Measurements from ENCODE around the gene KNOP1. TPM values are rescaled to one million over a fixed set of nuclear protein-coding genes. Genes with fewer than 3 reads are reported as not detected.
"Not testable (repeated sequence)": the region's sequence is repeated elsewhere in the genome, so short reads cannot be mapped to it uniquely, and the experiment has no call there.

Gene KNOP1
- total and polyA plus RNA-seq, 4 donors = 6.5 to 12.9 (median 9.6) TPM

DNA sequence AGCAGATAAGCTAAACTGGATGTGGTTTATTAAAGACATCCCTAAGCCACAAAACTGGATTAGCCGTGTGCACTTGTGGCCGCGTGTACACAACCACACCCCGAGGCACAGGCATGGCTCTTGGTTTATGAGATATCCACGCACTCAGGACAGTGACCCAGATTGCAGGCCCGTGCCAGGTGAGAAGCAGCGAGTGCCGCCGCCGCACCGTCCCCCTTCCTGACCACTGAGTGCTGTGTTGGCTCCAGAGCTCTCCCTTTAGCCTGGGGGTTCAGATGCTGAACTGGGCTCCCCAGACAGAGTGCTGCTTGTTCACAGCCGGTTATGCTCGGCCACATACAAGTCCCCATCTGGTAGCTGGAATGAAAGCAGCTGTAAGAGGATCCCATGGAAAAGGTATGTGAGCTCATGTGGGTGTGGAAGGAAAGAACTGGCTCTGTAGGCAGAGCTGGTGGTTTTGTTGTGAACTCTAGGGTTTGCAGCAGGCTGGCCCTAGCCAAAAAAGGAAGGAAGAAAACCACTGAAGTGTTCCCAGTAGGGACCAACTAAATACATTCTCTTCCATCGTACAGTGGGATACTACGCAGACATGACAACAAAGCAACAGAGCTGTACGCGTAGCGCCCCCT lies 29.5 kb downstream of the KNOP1 start:
- Histone ChIP-seq H3K4me1 (ENCODE audit: control insufficient read depth in 1 of 2, insufficient read depth in 2 of 2, low read length in 2 of 2) (no peaks in the 10 kb centered on the region), H3K9me3 (ENCODE audit: control insufficient read depth, low read length) (no peaks in the 10 kb centered on the region), H3K4me3 (ENCODE audit: low read length in 2 of 2) (no peak overlapping the region), H3K36me3 (ENCODE audit: control insufficient read depth in 1 of 2, insufficient read depth in 2 of 2, low read length in 1 of 2) (peaks cover 6 to 7% of the 10 kb centered on the region in 2 donors), H3K27me3 (ENCODE audit: control insufficient read depth in 1 of 2, insufficient read depth in 2 of 2, low read length in 1 of 2) (no peaks in the 10 kb centered on the region), H3K27ac (ENCODE audit: low read depth in 1 of 2, low read length in 2 of 2) (no peak overlapping the region)
- no peak for DNase-seq
- no peak for ATAC-seq (ENCODE audit: low FRiP score)
- 93 to 95% methylated on average over 18 of the region's 18 CpGs for WGBS, 2 donors
- intact Hi-C loops (cut with DNase I) = no loop called here

DNA sequence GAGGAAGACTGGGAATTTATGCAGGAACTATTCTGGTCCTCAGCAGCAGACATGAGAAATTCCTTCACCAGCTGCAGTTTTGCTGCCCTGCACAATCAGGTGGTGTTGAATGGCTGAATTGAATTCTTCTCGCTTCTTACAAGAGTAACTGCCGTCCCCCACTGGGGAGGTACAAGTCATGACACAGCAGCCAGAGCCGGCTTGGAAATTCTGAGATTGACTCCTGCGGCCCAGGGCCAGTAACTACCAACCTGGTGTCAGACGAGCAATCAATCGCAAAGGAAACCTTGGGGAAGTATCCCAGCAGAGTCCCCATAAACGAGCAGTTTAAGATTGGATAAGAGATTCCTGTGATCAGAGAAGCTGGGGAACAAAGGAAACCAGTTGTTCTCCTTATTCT lies 30.7 kb downstream of the KNOP1 start:
- Histone ChIP-seq H3K4me3 (ENCODE audit: low read length in 2 of 2) (no peak overlapping the region), H3K27ac (ENCODE audit: low read depth in 1 of 2, low read length in 2 of 2) (no peak overlapping the region), H3K4me1 (ENCODE audit: control insufficient read depth in 1 of 2, insufficient read depth in 2 of 2, low read length in 2 of 2) (no peaks in the 10 kb centered on the region), H3K36me3 (ENCODE audit: control insufficient read depth in 1 of 2, insufficient read depth in 2 of 2, low read length in 1 of 2) (peaks cover 5 to 9% of the 10 kb centered on the region in 2 donors), H3K9me3 (ENCODE audit: control insufficient read depth, low read length) (no peaks in the 10 kb centered on the region), H3K27me3 (ENCODE audit: control insufficient read depth in 1 of 2, insufficient read depth in 2 of 2, low read length in 1 of 2) (no peaks in the 10 kb centered on the region)
- intact Hi-C loops (cut with DNase I) = no loop called here
- DNase-seq = no peak
- ATAC-seq (ENCODE audit: low FRiP score) = no peak
- 76 to 82% methylated on average over 7 of the region's 7 CpGs for WGBS, 2 donors

DNA sequence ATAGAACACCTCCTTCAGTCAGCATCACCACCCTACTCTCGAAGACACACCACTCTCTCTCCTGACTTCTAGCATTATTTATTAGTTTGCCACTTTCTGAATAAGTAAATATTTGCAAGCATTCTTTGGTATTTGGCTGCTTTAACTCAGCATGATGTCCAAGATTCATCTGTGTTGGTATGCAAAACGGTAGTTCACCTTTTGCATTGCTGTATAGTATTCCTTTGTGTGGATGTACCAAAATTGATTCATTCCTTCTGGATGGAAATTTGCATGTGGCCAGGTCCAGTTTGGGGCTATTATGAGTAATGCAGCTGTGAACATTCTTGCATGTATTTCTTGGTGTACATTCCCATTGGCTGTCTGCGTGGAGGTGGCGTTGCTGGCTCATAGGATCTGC lies 32.9 kb downstream of the KNOP1 start:
- intact Hi-C loops (cut with DNase I) = no loop called here
- Histone ChIP-seq H3K4me3 (ENCODE audit: low read length in 2 of 2) (no peak overlapping the region), H3K27ac (ENCODE audit: low read depth in 1 of 2, low read length in 2 of 2) (no peak overlapping the region), H3K9me3 (ENCODE audit: control insufficient read depth, low read length) (no peaks in the 10 kb centered on the region), H3K27me3 (ENCODE audit: control insufficient read depth in 1 of 2, insufficient read depth in 2 of 2, low read length in 1 of 2) (no peaks in the 10 kb centered on the region), H3K36me3 (ENCODE audit: control insufficient read depth in 1 of 2, insufficient read depth in 2 of 2, low read length in 1 of 2) (peaks cover 4 to 9% of the 10 kb centered on the region in 2 donors), H3K4me1 (ENCODE audit: control insufficient read depth in 1 of 2, insufficient read depth in 2 of 2, low read length in 2 of 2) (no peaks in the 10 kb centered on the region)
- ATAC-seq (ENCODE audit: low FRiP score) (no peak), DNase-seq (no peak)
- WGBS, 2 donors = 95 to 98% methylated on average over 4 of the region's 4 CpGs

GRCh38 chr16:19683453-19684236 lies 34.4 kb downstream of the KNOP1 start:
- ATAC-seq (ENCODE audit: low FRiP score) = no peak
- Histone ChIP-seq H3K4me1 (ENCODE audit: control insufficient read depth in 1 of 2, insufficient read depth in 2 of 2, low read length in 2 of 2) (no peaks in the 10 kb centered on the region), H3K27ac (ENCODE audit: low read depth in 1 of 2, low read length in 2 of 2) (no peak overlapping the region), H3K4me3 (ENCODE audit: low read length in 2 of 2) (no peak overlapping the region), H3K36me3 (ENCODE audit: control insufficient read depth in 1 of 2, insufficient read depth in 2 of 2, low read length in 1 of 2) (peaks cover 4 to 9% of the 10 kb centered on the region in 2 donors), H3K27me3 (ENCODE audit: control insufficient read depth in 1 of 2, insufficient read depth in 2 of 2, low read length in 1 of 2) (no peaks in the 10 kb centered on the region), H3K9me3 (ENCODE audit: control insufficient read depth, low read length) (no peaks in the 10 kb centered on the region)
- intact Hi-C loops (cut with DNase I) = no loop called here
- WGBS, 2 donors = 94 to 96% methylated on average over 6 of the region's 6 CpGs
- DNase-seq = no peak

DNA sequence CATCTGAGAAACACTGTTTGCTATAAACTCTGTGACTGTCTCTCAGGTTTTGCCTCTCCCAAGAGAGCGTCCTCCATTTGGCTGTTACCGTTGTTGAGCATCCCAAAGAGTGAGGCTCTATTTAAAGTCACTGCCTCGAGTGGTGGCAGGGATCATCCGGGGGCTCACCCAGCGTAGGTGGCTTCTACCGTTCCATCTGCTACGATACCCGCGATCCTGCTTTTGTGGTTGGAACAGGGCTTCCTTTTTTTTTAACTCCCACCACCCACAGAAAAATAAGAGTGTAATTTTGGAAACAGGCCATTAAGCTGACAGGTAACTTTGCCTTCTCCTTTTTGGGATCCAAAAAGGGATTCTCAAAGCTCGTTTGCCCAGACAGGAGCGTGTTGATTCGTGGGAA lies 36.4 kb downstream of the KNOP1 start:
- intact Hi-C loops (cut with DNase I) = no loop called here
- peaks cover 4 to 9% of the 10 kb centered on the region in 2 donors for H3K36me3 ChIP-seq (ENCODE audit: control insufficient read depth in 1 of 2, insufficient read depth in 2 of 2, low read length in 1 of 2)
- no peaks in the 10 kb centered on the region for H3K9me3 ChIP-seq (ENCODE audit: control insufficient read depth, low read length)
- H3K27me3 ChIP-seq (ENCODE audit: control insufficient read depth in 1 of 2, insufficient read depth in 2 of 2, low read length in 1 of 2) = no peaks in the 10 kb centered on the region
- no peak overlapping the region for H3K27ac ChIP-seq (ENCODE audit: low read depth in 1 of 2, low read length in 2 of 2)
- no peaks in the 10 kb centered on the region for H3K4me1 ChIP-seq (ENCODE audit: control insufficient read depth in 1 of 2, insufficient read depth in 2 of 2, low read length in 2 of 2)
- H3K4me3 ChIP-seq (ENCODE audit: low read length in 2 of 2) = no peak overlapping the region
- 91% methylated on average over 12 of the region's 12 CpGs for WGBS, 2 donors
- ATAC-seq (ENCODE audit: low FRiP score) (no peak), DNase-seq (no peak)

GRCh38 chr16:19680881-19681340 lies 37.1 kb downstream of the KNOP1 start:
- intact Hi-C loops (cut with DNase I) = no loop called here
- no peak for ATAC-seq (ENCODE audit: low FRiP score)

DNA sequence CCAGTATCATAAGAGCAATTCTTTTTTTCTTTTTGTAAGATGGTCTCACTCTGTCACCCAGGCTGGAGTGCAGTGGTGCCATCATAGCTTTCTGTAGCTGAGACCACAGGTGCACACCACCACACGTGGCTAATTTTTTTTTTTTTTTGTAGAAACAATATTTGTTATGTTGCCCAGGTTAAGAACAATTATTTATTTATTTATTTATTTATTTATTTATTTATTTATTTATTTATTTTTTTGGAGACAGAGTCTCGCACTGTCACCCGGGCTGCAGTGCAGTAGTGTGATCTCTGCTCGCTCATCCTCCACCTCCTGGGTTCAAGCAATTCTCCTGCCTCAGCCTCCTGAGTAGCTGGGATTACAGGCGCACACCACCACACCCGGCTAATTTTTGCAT lies 38.7 kb downstream of the KNOP1 start:
- H3K9me3 ChIP-seq (ENCODE audit: control insufficient read depth, low read length); H3K4me3 ChIP-seq (ENCODE audit: low read length in 2 of 2); H3K27ac ChIP-seq (ENCODE audit: low read depth in 1 of 2, low read length in 2 of 2); H3K4me1 ChIP-seq (ENCODE audit: control insufficient read depth in 1 of 2, insufficient read depth in 2 of 2, low read length in 2 of 2); intact Hi-C loops (cut with DNase I); DNase-seq; H3K27me3 ChIP-seq (ENCODE audit: control insufficient read depth in 1 of 2, insufficient read depth in 2 of 2, low read length in 1 of 2); ATAC-seq (ENCODE audit: low FRiP score); H3K36me3 ChIP-seq (ENCODE audit: control insufficient read depth in 1 of 2, insufficient read depth in 2 of 2, low read length in 1 of 2): not testable (repeated sequence)
- WGBS, 2 donors = 90 to 92% methylated on average over 6 of the region's 6 CpGs

More at GRCh38 chr16:19680881-19681340, 37.1 kb downstream of the KNOP1 start:
- no peaks in the 10 kb centered on the region for H3K4me1 ChIP-seq (ENCODE audit: control insufficient read depth in 1 of 2, insufficient read depth in 2 of 2, low read length in 2 of 2)
- no peak for DNase-seq
- H3K27me3 ChIP-seq (ENCODE audit: control insufficient read depth in 1 of 2, insufficient read depth in 2 of 2, low read length in 1 of 2) = no peaks in the 10 kb centered on the region
- H3K27ac ChIP-seq (ENCODE audit: low read depth in 1 of 2, low read length in 2 of 2) = no peak overlapping the region
- H3K36me3 ChIP-seq (ENCODE audit: control insufficient read depth in 1 of 2, insufficient read depth in 2 of 2, low read length in 1 of 2) = peaks cover 4 to 9% of the 10 kb centered on the region in 2 donors
- no peaks in the 10 kb centered on the region for H3K9me3 ChIP-seq (ENCODE audit: control insufficient read depth, low read length)
- WGBS, 2 donors = 57 to 60% methylated on average over 6 of the region's 6 CpGs
- H3K4me3 ChIP-seq (ENCODE audit: low read length in 2 of 2) = no peak overlapping the region

GRCh38 chr16:19678804-19679203 lies 39.2 kb downstream of the KNOP1 start:
- H3K27ac ChIP-seq (ENCODE audit: low read depth in 1 of 2, low read length in 2 of 2) = no peak overlapping the region
- peaks cover 0 to 6% of the 10 kb centered on the region in 2 donors for H3K36me3 ChIP-seq (ENCODE audit: control insufficient read depth in 1 of 2, insufficient read depth in 2 of 2, low read length in 1 of 2)
- no peak for DNase-seq
- no peaks in the 10 kb centered on the region for H3K9me3 ChIP-seq (ENCODE audit: control insufficient read depth, low read length)
- H3K4me1 ChIP-seq (ENCODE audit: control insufficient read depth in 1 of 2, insufficient read depth in 2 of 2, low read length in 2 of 2) = no peaks in the 10 kb centered on the region
- 84 to 85% methylated on average over 7 of the region's 7 CpGs for WGBS, 2 donors
- no peaks in the 10 kb centered on the region for H3K27me3 ChIP-seq (ENCODE audit: control insufficient read depth in 1 of 2, insufficient read depth in 2 of 2, low read length in 1 of 2)
- ATAC-seq (ENCODE audit: low FRiP score) = no peak
- intact Hi-C loops (cut with DNase I) = no loop called here
- H3K4me3 ChIP-seq (ENCODE audit: low read length in 2 of 2) = no peak overlapping the region

DNA sequence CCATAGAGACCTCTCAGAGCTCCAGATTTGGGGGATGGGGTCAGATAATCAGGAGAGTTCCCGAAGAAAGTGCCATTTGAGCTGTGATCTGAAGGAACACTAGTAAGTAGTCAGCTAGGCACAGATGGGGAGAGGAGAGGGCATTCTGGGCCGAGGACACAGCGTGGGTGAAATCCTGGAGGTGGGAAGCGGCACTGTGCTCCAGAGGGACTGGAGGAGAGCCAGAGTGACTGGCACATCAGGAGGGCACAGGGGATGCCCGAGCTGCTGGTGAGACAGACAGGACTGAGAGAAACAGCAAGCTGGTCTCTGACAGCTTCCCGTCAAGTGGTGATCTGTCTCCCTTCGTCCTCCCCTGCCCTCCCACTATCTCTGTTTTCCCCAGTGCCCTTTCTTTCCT lies 40.6 kb downstream of the KNOP1 start:
- no peaks in the 10 kb centered on the region for H3K4me1 ChIP-seq (ENCODE audit: control insufficient read depth in 1 of 2, insufficient read depth in 2 of 2, low read length in 2 of 2)
- no peaks in the 10 kb centered on the region for H3K27me3 ChIP-seq (ENCODE audit: control insufficient read depth in 1 of 2, insufficient read depth in 2 of 2, low read length in 1 of 2)
- ATAC-seq (ENCODE audit: low FRiP score) (no peak), DNase-seq (no peak)
- no peak overlapping the region for H3K4me3 ChIP-seq (ENCODE audit: low read length in 2 of 2)
- intact Hi-C loops (cut with DNase I) = no loop called here
- WGBS, 2 donors = 77 to 88% methylated on average over 7 of the region's 7 CpGs
- H3K9me3 ChIP-seq (ENCODE audit: control insufficient read depth, low read length) = no peaks in the 10 kb centered on the region
- no peak overlapping the region for H3K27ac ChIP-seq (ENCODE audit: low read depth in 1 of 2, low read length in 2 of 2)
- peaks cover 0 to 6% of the 10 kb centered on the region in 2 donors for H3K36me3 ChIP-seq (ENCODE audit: control insufficient read depth in 1 of 2, insufficient read depth in 2 of 2, low read length in 1 of 2)
